OCI-LY1 (cell line): Measurements from ENCODE around the gene PSPC1.

ENCODE experiments used
- EZH2 ChIP-seq: fragments of 200-600 bp; sonication (generic), shearing (Covaris generic); IDR thresholded peaks from 2 replicates; pipeline ENCODE4 v1.8.0; 2017; ENCODE audit warnings: borderline replicate concordance, mixed run types, mild to moderate bottlenecking, antibody characterized with exemption, low read length, moderate library complexity, mixed read lengths
- TF ChIP-seq, protein P1 (sequence below): fragments of 200-600 bp; sonication (generic), shearing (Covaris generic); IDR thresholded peaks from 2 replicates; pipeline ENCODE4 v1.5.1; 2017; ENCODE audit warnings: mild to moderate bottlenecking, antibody characterized with exemption, low read length, moderate library complexity, mixed read lengths

DNA sequence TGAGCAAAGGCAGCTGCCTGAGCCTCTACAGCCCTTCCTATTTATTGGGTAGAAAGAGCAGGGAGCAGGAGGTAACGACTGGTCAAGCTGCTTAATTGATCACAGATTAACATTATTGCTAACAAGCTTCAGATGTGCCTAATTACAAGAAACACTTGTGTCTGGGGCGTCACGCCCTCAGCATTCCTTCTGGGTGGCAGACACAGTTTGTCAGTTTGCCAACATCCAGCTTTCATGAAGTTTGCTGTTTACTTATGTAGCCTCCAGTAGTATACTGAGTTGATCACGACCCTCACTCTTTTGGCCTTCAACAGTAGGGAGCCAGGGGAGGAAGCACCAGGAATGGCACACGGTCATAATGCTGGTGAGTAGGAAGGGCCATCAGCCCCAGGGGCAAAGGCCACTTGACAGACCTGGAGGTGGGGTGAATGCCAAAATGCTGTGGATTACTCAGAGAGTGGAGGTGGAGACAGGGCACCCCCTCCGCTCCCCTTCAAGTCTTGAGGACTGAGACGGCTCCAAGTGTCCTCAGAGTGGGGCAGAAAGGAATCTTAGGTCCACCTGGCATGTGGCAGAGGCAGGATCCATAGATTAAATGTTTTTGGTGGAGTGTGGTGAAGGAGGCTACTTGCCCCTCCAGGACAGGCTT lies 34.9 kb upstream of the PSPC1 start:
- TF ChIP-seq EZH2 = no peak
- TF ChIP-seq, protein P1, sequence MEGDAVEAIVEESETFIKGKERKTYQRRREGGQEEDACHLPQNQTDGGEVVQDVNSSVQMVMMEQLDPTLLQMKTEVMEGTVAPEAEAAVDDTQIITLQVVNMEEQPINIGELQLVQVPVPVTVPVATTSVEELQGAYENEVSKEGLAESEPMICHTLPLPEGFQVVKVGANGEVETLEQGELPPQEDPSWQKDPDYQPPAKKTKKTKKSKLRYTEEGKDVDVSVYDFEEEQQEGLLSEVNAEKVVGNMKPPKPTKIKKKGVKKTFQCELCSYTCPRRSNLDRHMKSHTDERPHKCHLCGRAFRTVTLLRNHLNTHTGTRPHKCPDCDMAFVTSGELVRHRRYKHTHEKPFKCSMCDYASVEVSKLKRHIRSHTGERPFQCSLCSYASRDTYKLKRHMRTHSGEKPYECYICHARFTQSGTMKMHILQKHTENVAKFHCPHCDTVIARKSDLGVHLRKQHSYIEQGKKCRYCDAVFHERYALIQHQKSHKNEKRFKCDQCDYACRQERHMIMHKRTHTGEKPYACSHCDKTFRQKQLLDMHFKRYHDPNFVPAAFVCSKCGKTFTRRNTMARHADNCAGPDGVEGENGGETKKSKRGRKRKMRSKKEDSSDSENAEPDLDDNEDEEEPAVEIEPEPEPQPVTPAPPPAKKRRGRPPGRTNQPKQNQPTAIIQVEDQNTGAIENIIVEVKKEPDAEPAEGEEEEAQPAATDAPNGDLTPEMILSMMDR = no peak
